GM19193 (cell line): ENCODE data around the gene ZRANB1.

Experiments used
- POLR2A ChIP-seq: IDR thresholded peaks from 4 replicates; pipeline ENCODE4 v1.6.1; 2011; ENCODE audit not compliant: insufficient read depth, insufficient read length; ENCODE audit errors: extremely low read depth

Gene ZRANB1

DNA sequence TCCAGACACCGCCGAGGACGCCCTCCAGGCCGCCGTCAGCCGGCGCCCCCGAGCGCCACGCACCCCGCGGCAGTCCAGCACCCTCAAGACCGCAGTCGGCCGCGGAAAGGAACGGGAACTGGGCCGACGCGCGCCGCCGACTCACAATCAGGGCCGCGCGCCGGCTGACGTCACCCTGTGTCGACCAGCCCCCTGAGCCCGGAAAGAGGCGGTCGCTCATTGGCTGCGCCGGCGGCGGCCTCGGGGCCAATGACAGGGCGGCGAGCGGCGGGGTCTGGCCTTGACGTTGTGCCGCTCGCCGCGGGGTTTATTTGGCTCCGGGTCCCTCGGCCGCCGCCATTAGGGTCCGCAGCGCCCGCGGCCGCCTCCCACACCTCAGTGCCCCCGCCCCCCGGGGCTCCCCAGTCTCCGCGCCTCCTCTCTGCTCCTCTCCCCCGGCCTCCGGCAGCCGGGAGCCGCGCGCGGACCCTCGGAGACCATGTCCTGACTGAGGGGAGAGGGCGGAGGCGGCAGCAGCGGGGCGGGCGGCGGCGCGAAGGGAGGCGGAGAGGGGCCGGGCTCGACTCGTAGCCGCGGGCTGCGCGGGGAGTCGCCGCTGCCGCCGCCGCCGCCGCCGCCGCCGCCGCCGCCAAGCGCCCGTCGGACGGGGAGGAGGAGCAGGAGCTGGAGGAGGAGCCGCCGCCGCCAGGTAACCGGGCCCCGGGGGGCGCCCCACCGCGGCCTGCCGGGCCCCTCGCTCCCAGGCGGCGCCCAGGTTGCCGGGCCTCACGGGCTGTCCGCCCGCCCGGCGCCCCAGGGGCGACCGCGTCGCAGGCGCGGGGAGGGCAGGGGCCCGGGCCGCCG lies 25.1 kb upstream of the ZRANB1 start:
- peak; percentile 96 for TF ChIP-seq POLR2A

DNA sequence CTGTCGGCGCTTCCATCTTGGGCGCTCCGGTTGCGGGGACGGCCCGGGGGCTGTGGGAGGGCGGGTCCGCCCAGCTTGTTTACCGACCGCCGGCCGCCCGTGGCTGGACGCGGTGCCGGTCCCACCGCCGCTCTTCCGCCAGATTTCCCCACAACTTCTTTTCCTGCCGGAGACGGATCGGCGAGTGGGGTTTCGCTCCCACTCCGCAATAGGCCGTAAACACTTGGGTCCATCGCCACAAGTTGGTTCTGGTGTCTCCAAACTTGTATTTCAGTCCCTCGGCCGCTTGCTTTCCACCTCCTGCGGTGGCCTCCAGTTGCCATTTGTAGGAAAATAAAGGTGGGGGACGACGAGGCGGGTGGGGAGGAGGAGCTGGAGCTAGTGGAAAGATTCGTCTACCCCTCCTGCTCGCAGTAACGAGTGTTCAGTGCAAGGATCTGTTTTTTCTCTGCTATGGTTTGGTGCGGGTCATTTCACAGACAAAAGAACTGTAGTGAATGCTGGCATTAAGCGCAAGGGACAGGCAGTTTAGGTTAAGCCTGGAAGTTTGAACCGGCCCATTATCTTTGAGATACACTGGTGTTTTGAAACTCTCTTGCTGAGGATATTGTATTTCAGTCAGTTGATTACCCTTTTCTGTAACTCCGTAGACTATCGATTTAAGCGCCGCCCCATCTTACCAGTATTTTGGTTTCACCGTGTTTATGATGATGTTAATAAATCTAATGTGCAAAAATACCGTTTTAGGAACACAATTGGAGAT lies 24.3 kb upstream of the ZRANB1 start:
- no peak for TF ChIP-seq POLR2A

- TF ChIP-seq POLR2A: no peak
Observed at GRCh38 chr10:124918191-124918830, 23.6 kb upstream of the ZRANB1 start.

DNA sequence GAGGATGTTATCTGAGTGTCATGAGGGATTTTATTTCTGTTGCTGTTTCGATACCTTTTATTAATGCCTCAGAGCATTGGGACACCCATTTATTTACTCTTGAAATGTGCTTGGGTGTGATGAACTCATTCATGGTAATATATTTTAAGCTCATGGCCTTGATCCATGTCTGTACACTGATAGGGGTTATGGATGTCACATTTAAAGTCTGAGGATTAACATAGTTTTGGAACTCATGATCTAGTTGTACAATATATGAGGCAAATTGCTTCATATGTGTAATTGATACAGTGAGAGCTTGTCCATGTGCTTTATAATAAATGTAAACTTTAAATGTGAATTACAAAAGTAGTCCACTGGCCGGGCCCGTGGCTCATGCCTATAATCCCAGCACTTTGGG lies 23.0 kb upstream of the ZRANB1 start:
- TF ChIP-seq POLR2A: no peak

DNA sequence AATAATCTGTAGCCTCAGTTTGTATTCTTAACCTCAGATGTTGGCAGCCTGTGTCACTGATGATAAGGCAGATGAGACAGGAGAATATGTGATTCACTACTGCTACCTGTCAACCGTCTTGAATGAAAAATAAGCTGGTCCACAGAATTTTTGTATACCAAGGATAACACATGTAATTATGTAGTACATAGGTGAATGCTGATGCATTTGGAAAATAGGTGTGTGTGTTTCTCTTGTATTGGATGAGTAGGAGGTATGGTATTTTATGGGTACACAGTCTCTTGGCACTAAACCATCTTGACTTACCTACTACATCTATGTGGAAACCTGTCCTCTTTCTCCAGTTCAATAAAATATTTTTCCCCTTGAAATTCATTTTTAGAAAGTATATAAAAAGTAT lies 20.7 kb upstream of the ZRANB1 start:
- no peak for TF ChIP-seq POLR2A

DNA sequence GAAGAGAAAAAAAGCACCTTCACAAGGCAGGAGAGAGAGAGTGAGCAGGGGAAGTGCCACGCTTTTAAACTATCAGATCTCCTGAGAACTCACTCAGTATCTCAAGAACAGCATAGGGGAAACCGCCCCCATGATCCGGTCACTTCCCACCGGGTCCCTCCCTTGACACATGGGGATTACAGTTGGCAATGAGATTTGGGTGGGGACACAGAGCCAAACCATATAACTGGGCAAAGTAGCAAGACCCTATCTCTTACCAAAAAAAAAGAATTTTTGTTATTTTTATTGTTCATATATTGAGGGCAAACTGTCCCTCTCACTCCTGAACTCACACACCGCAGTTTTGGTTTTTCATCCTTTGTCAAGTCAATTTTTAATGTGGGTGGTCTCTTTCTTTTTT lies 18.2 kb upstream of the ZRANB1 start:
- TF ChIP-seq POLR2A: no peak

DNA sequence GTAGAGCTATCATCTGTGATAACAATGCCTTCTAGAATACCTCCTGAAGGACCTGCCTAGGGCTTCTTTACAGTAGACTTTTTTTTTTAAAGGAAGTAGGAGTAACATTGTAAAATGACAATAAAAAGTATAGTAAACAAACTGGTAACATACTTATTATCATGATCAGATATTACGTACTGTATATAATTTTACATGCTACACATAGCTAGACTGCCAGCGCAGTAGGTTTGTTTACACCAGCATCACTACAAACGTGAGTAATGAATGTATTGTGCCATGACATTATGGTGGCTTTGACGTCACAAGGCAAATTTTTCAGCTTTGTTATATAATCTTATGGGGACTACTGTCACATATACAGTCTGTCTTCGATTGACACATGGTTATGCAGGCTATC lies 15.4 kb upstream of the ZRANB1 start:
- TF ChIP-seq POLR2A: no peak

DNA sequence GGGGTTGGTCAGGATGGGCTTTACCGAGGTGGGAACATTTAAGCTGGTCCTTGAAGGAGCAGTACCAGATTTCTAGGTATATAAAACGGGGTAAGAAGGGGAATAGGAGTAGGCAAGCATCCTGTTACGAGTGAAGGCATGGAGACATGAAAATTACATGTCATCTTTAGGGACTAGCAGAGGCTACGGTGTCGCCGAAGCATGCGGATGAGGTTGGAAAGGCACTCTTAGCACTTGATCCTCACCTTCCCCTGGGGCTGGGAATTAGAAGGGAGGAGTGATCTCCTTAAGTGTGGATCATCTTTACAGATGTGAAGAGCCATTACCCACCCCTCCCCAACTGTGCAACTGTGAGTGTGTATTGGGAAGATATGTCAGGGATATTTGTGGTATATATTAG lies 13.8 kb upstream of the ZRANB1 start:
- no peak for TF ChIP-seq POLR2A

DNA sequence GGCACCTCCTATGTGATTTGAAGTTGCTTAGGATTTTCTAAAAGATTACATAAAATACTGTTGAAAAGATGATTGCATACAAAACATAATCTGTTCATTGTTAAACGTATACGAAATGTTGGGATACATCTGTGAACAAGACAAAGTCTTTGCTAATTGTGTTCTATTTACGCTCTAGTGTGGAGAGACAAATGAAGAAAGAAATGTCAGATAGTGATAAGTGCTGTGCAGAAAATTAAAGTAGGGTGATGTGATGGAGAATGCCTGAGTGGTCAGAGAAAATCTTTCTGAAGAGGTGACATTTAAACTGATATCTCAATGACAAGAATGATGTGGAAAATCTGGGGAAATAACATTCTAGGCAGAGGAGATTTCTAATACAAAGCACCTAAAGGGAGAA lies 13.4 kb upstream of the ZRANB1 start:
- no peak for TF ChIP-seq POLR2A

GRCh38 chr10:124935946-124936345 lies 6.0 kb upstream of the ZRANB1 start:
- TF ChIP-seq POLR2A: no peak

DNA sequence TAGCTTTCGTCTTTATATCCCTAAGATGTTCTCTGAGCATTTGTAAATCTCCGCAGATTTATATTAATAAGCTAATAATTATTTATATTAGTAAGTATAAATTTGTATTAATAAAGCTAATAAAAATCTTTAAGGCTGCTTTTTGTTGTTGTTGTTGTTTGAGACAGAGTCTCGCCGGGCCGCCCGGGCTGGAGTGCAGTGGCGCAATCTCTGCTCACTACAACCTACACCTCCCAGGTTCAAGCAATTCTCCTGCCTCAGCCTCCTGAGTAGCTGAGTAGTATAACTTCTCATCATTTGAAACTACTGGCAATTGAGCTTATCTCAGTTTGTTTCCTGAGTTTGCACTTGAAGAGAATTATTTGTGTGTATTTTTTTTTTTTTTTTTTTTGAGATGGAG lies 5.1 kb upstream of the ZRANB1 start:
- TF ChIP-seq POLR2A: no peak

DNA sequence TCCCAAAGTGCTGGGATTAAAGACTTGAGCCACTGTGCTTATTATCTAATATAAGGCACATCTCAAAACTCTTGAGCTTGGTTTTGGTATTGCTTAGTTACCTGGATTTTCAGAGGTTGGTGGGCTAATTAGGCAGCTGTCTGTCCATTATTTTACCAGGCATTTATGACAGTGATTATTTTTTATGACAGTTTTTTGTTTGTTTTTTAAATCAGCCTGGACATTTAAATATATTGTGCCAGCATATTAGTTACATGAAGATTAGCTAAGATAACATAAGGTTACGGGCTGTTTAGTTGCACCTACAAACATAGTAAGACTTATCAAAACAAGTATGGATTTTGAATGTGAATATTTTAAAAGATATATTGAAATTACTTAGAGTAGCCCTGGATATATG lies 2.6 kb upstream of the ZRANB1 start:
- TF ChIP-seq POLR2A: no peak

DNA sequence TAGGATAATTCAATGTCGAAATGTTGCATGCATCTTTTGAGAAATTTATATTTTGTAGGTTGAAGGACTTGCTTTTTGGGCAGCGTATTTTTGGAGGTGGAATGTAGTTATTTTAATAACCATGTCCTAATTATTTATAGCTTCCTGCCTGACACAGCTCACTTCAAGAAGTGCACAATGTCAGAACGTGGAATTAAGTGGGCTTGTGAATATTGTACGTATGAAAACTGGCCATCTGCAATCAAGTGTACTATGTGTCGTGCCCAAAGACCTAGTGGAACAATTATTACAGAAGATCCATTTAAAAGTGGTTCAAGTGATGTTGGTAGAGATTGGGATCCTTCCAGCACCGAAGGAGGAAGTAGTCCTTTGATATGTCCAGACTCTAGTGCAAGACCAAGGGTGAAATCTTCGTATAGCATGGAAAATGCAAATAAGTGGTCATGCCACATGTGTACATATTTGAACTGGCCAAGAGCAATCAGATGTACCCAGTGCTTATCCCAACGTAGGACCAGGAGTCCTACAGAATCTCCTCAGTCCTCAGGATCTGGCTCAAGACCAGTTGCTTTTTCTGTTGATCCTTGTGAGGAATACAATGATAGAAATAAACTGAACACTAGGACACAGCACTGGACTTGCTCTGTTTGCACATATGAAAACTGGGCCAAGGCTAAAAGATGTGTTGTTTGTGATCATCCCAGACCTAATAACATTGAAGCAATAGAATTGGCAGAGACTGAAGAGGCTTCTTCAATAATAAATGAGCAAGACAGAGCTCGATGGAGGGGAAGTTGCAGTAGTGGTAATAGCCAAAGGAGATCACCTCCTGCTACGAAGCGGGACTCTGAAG lies 620 bp downstream of the ZRANB1 start:
- no peak for TF ChIP-seq POLR2A

- TF ChIP-seq POLR2A: no peak
Observed at GRCh38 chr10:124943301-124944092, 1.6 kb downstream of the ZRANB1 start.

DNA sequence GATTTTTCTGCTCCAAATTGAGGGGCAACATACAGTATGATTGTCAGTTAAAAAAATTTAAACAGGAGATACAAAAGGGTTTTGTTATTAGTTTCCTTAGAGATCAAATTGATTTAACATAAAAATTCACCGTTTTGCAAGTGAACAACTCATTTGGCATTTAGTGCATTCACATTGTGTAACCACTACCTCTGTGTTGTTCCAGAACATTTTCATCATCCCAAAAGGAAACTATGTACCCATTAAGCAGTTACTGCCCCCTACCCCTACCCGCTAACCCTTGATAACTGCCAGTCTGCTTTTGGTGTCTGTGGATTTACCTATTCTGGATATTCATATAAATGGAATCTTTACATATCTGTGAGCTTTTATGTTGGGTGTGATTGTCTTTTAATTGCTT lies 3.1 kb downstream of the ZRANB1 start:
- TF ChIP-seq POLR2A: no peak

DNA sequence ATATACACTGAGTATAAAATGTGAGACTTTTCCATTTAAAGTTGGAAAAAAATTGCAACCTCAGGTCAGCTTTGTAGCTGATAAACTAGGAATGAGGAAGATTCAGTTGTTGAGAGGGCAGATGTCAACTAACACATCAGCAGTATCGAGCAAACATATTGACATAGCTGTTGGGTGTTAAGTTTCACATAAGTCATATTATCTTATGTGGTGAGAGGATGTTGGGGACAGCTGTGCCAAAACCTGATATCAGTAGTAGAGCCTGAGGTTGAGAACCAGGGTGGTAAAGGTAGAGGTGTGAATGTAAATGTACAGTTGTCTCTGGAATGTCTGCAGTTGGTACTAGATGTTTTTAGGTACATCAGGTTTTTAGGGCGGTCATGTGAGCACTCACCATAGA lies 5.0 kb downstream of the ZRANB1 start:
- TF ChIP-seq POLR2A: no peak
